ENCODE measurements around the gene RNLS.
"Not testable (repeated sequence)": the region's sequence is repeated elsewhere in the genome, so short reads cannot be mapped to it uniquely, and the experiment has no call there.

Gene RNLS

GRCh38 chr10:88522715-88523114 lies 60.4 kb downstream of the RNLS start:
- no peak for DNase-seq (ENCODE audit: low spot score)

GRCh38 chr10:88521791-88522190 lies 61.3 kb downstream of the RNLS start:
- DNase-seq (ENCODE audit: low spot score): no peak

- no peak for DNase-seq (ENCODE audit: low spot score)
These were observed 67.9 kb downstream of the RNLS start for GRCh38 chr10:88515235-88515634.

- DNase-seq (ENCODE audit: low spot score): no peak
These were observed 70.5 kb downstream of the RNLS start for GRCh38 chr10:88512599-88512998.

GRCh38 chr10:88508796-88509195 lies 74.3 kb downstream of the RNLS start:
- DNase-seq (ENCODE audit: low spot score): no peak

GRCh38 chr10:88507826-88508453 lies 75.2 kb downstream of the RNLS start:
- DNase-seq (ENCODE audit: low spot score): no peak

- DNase-seq (ENCODE audit: low spot score): no peak
These were observed 75.7 kb downstream of the RNLS start for GRCh38 chr10:88507404-88507803.

- DNase-seq (ENCODE audit: low spot score): no peak
These were observed 77.4 kb downstream of the RNLS start for GRCh38 chr10:88505680-88506215.

GRCh38 chr10:88505265-88505664 lies 77.9 kb downstream of the RNLS start:
- no peak for DNase-seq (ENCODE audit: low spot score)

GRCh38 chr10:88500656-88501055 lies 82.5 kb downstream of the RNLS start:
- DNase-seq (ENCODE audit: low spot score): no peak

GRCh38 chr10:88499569-88500470 lies 83.3 kb downstream of the RNLS start:
- no peak for DNase-seq (ENCODE audit: low spot score)

- no peak for DNase-seq (ENCODE audit: low spot score)
These were observed 85.2 kb downstream of the RNLS start for GRCh38 chr10:88497913-88498312.

GRCh38 chr10:88494537-88494936 lies 88.6 kb downstream of the RNLS start:
- no peak for DNase-seq (ENCODE audit: low spot score)

- DNase-seq (ENCODE audit: low spot score): no peak
These were observed 89.2 kb downstream of the RNLS start for GRCh38 chr10:88493691-88494483.

- no peak for DNase-seq (ENCODE audit: low spot score)
These were observed 91.8 kb downstream of the RNLS start for GRCh38 chr10:88491314-88491713.

- DNase-seq (ENCODE audit: low spot score): no peak
These were observed 92.7 kb downstream of the RNLS start for GRCh38 chr10:88490231-88490980.

- no peak for DNase-seq (ENCODE audit: low spot score)
These were observed 94.0 kb downstream of the RNLS start for GRCh38 chr10:88489107-88489506.

- not testable (repeated sequence) for DNase-seq (ENCODE audit: low spot score)
These were observed 96.3 kb downstream of the RNLS start for GRCh38 chr10:88486816-88487215.

GRCh38 chr10:88482220-88482619 lies 100.9 kb downstream of the RNLS start:
- no peak for DNase-seq (ENCODE audit: low spot score)

GRCh38 chr10:88478256-88478655 lies 104.9 kb downstream of the RNLS start:
- DNase-seq (ENCODE audit: low spot score): no peak

- no peak for DNase-seq (ENCODE audit: low spot score)
These were observed 105.6 kb downstream of the RNLS start for GRCh38 chr10:88477343-88478085.

All from kidney capillary endothelial cell (primary cell).